Measurements from ENCODE around the gene THBS2. TPM values are rescaled to one million over a fixed set of nuclear protein-coding genes. Genes with fewer than 3 reads are reported as not detected.

The THBS2 gene
- total and polyA plus RNA-seq, 10 of the 15 experiments (the other 5 are each of a cell fraction or from before 2014, with no cell fraction given), result 0.07 to 0.10 TPM; not detected in 8

DNA sequence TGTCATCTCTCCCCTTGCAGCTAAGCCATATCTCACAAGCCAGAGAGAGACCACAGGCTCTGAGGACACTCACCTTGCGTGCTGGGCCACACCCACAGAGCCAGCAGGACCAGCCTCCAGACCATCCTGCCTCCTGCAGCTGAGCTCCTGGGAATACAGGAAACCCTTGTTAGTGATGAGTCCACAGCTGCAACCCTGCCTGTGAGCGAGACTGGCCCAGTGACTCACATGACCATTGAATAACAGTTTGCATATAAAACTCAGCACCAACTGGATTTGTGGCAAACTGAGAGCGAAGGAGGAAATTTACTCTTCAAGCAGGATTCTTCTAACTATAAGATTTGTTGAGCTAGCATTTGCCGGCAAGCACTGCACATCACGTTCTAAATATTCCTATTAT, 3.0 kb downstream of the THBS2 start (continued):
- TF ChIP-seq RCOR1 (conservative IDR thresholded peaks at IDR 0.05; ENCODE audit: low read depth, low read length) (no peak), ZBED1 (IDR thresholded peaks at IDR 0.05; ENCODE audit: borderline replicate concordance) (no peak), LARP7 (IDR thresholded peaks at IDR 0.05) (no peak)
- TF ChIP-seq, protein P1, sequence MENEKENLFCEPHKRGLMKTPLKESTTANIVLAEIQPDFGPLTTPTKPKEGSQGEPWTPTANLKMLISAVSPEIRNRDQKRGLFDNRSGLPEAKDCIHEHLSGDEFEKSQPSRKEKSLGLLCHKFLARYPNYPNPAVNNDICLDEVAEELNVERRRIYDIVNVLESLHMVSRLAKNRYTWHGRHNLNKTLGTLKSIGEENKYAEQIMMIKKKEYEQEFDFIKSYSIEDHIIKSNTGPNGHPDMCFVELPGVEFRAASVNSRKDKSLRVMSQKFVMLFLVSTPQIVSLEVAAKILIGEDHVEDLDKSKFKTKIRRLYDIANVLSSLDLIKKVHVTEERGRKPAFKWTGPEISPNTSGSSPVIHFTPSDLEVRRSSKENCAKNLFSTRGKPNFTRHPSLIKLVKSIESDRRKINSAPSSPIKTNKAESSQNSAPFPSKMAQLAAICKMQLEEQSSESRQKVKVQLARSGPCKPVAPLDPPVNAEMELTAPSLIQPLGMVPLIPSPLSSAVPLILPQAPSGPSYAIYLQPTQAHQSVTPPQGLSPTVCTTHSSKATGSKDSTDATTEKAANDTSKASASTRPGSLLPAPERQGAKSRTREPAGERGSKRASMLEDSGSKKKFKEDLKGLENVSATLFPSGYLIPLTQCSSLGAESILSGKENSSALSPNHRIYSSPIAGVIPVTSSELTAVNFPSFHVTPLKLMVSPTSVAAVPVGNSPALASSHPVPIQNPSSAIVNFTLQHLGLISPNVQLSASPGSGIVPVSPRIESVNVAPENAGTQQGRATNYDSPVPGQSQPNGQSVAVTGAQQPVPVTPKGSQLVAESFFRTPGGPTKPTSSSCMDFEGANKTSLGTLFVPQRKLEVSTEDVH (IDR thresholded peaks at IDR 0.05; ENCODE audit: low read depth, partially characterized antibody), result no peak
- TF ChIP-seq, protein P2, sequence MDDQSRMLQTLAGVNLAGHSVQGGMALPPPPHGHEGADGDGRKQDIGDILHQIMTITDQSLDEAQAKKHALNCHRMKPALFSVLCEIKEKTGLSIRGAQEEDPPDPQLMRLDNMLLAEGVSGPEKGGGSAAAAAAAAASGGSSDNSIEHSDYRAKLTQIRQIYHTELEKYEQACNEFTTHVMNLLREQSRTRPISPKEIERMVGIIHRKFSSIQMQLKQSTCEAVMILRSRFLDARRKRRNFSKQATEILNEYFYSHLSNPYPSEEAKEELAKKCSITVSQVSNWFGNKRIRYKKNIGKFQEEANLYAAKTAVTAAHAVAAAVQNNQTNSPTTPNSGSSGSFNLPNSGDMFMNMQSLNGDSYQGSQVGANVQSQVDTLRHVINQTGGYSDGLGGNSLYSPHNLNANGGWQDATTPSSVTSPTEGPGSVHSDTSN (IDR thresholded peaks at IDR 0.05; ENCODE audit: insufficient replicate concordance, low read depth, low read length), result no peak

GRCh38 chr6:169249057-169249456, 4.6 kb downstream of the THBS2 start:
- no peaks in the 10 kb centered on the region for H4K20me1 ChIP-seq (ENCODE audit: control insufficient read depth, insufficient read depth)
- DNase-seq (ENCODE audit: low read depth, low spot score) (no peak), ATAC-seq (no peak), FAIRE-seq (no peak)
- H3K4me1 ChIP-seq (ENCODE audit: control insufficient read depth, insufficient read depth, low read length), result no peaks in the 10 kb centered on the region
- no peak overlapping the region for H3K4me3 ChIP-seq
- intact Hi-C loops (cut with micrococcal nuclease; ENCODE audit: unreplicated experiment), result no loop called here
- no peak overlapping the region for H3K27ac ChIP-seq (ENCODE audit: control insufficient read depth, insufficient read depth)
- WGBS (ENCODE audit: insufficient coverage, insufficient replicate concordance, low lambda C conversion rate, missing lambda C conversion rate), result 46% methylated on average over 16 of the region's 16 CpGs
- in situ Hi-C loops (cut with MboI), result no loop called here
- no peaks in the 10 kb centered on the region for H3K79me2 ChIP-seq (ENCODE audit: control insufficient read depth, insufficient read depth, low read length)
- no peak overlapping the region for H2AFZ ChIP-seq (ENCODE audit: control insufficient read depth, low read depth, low read length)
- CTCF ChIA-PET, result no interaction called here
- H3K27me3 ChIP-seq (replicated peaks in 1 of 2; ENCODE audit: control insufficient read depth in 2 of 2, insufficient read depth in 2 of 2, low read length in 1 of 2), result peaks cover 0 to 3% of the 10 kb centered on the region in 2 experiments; a peak in 1 of 4 replicates
- no peaks in the 10 kb centered on the region; the same call in 2 of the 3 replicates for H3K9me3 ChIP-seq (replicated peaks; ENCODE audit: control insufficient read depth, insufficient read depth, low read length)
- H3K4me2 ChIP-seq (ENCODE audit: control insufficient read depth, insufficient read depth), result no peak overlapping the region
- no TSS peak for BruUV-seq (replicated peaks)
- POLR2A ChIA-PET, result no interaction called here
- RAD21 ChIA-PET (ENCODE audit: unreplicated experiment), result no interaction called here
- H3K9ac ChIP-seq (ENCODE audit: control insufficient read depth, insufficient read depth, low read length), result no peak overlapping the region
- H3K36me3 ChIP-seq (ENCODE audit: control insufficient read depth in 2 of 2, insufficient read depth in 2 of 2, low read length in 1 of 2), result no peaks in the 10 kb centered on the region
- TF ChIP-seq WRNIP1 (IDR thresholded peaks at IDR 0.05; ENCODE audit: borderline replicate concordance, low read depth, low read length) (no peak), LARP7 (IDR thresholded peaks at IDR 0.05) (no peak), SMAD1 (IDR thresholded peaks at IDR 0.05; ENCODE audit: low read depth, partially characterized antibody) (no peak), SREBF2 (IDR thresholded peaks at IDR 0.05; ENCODE audit: low read length) (no peak), POLR2AphosphoS2 (IDR thresholded peaks at IDR 0.05; ENCODE audit: low read depth, low read length) (no peak), MTA3 (IDR thresholded peaks at IDR 0.05; ENCODE audit: borderline replicate concordance, low read length) (no peak), CBFB (IDR thresholded peaks at IDR 0.05; ENCODE audit: low read depth) (no peak), CBX5 (IDR thresholded peaks at IDR 0.05; ENCODE audit: low read depth) (no peak), TARDBP (IDR thresholded peaks at IDR 0.05; ENCODE audit: borderline replicate concordance) (no peak), NR2C2 (IDR thresholded peaks at IDR 0.05; ENCODE audit: borderline replicate concordance, control insufficient read depth, insufficient read length, low read depth) (no peak)
- TF ChIP-seq, protein P3, sequence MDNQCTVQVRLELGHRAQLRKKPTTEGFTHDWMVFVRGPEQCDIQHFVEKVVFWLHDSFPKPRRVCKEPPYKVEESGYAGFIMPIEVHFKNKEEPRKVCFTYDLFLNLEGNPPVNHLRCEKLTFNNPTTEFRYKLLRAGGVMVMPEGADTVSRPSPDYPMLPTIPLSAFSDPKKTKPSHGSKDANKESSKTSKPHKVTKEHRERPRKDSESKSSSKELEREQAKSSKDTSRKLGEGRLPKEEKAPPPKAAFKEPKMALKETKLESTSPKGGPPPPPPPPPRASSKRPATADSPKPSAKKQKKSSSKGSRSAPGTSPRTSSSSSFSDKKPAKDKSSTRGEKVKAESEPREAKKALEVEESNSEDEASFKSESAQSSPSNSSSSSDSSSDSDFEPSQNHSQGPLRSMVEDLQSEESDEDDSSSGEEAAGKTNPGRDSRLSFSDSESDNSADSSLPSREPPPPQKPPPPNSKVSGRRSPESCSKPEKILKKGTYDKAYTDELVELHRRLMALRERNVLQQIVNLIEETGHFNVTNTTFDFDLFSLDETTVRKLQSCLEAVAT (IDR thresholded peaks at IDR 0.05), result no peak
- SMC1A ChIA-PET (ENCODE audit: uncharacterized antibody, unreplicated experiment), result no interaction called here

All from GM12878 (cell line).